ENCODE measurements around the gene ACOX3.

ACOX3 gene

DNA sequence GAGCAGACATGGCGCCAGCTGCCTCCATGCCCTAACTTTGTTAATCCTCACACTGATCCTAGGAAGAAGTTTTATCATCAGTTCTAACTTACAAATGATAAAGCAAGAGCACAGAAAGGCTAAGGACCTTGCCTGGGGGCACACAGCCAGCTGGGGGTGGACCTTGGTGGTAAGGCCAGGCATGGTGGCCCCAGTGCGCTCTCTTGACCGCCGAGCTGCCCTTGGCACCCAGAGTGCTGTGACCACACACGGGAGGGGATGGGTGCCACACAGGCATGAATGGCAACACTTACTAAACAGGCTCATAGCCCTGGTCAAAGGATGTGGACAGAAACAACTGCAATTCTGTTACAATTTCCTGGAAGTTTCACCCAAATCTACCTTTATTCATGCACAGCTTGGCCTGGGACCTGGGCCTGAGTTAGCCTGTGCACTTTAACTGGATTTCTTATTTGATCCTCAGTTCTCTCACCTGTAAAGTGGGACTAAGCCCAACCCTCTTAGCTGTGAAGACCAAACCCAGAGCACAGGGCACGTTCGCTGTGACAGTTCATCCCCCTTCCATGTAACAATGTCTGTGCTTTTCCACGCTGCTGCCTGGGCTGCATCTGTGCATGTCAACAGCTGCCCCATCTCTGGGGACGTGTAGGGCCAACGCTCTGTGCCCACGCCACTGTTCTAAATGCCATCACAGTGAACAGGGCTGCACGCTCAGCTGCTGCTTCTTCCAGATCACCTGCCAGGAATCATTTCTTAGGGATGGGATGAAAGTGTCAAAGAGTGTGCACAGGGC lies 44.8 kb downstream of the ACOX3 start:
- Histone ChIP-seq H3K27me3 (ENCODE audit: insufficient read depth, low read length) (no peaks in the 10 kb centered on the region), H3K4me2 (ENCODE audit: low read length) (no peak overlapping the region), H3K36me3 (ENCODE audit: insufficient read depth, low read length) (no peaks in the 10 kb centered on the region), H3K27ac (ENCODE audit: low read depth, low read length, poor library complexity, severe bottlenecking) (peak overlapping the region; percentile 84), H3F3A (ENCODE audit: insufficient read depth, low read length) (peaks cover 5% of the 10 kb centered on the region; the same call in 1 of the 2 replicates), H3K9me3 (ENCODE audit: low read length) (no peaks in the 10 kb centered on the region), H4K20me1 (ENCODE audit: insufficient read depth, low read length) (no peaks in the 10 kb centered on the region), H3K4me3 (ENCODE audit: low read depth, low read length, poor library complexity, severe bottlenecking) (no peak overlapping the region), H3K4me1 (ENCODE audit: insufficient read depth, low read length, severe bottlenecking) (peaks cover 79% of the 10 kb centered on the region), H3K79me2 (ENCODE audit: insufficient read depth, low read length) (no peaks in the 10 kb centered on the region), H3K9ac (ENCODE audit: low read length) (no peak overlapping the region), H2AFZ (ENCODE audit: low read length) (no peak overlapping the region), H3K9me2 (ENCODE audit: low read depth, low read length) (no peaks in the 10 kb centered on the region)
- TF ChIP-seq, protein P1, sequence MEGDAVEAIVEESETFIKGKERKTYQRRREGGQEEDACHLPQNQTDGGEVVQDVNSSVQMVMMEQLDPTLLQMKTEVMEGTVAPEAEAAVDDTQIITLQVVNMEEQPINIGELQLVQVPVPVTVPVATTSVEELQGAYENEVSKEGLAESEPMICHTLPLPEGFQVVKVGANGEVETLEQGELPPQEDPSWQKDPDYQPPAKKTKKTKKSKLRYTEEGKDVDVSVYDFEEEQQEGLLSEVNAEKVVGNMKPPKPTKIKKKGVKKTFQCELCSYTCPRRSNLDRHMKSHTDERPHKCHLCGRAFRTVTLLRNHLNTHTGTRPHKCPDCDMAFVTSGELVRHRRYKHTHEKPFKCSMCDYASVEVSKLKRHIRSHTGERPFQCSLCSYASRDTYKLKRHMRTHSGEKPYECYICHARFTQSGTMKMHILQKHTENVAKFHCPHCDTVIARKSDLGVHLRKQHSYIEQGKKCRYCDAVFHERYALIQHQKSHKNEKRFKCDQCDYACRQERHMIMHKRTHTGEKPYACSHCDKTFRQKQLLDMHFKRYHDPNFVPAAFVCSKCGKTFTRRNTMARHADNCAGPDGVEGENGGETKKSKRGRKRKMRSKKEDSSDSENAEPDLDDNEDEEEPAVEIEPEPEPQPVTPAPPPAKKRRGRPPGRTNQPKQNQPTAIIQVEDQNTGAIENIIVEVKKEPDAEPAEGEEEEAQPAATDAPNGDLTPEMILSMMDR (IDR thresholded peaks at IDR 0.05; ENCODE audit: low read length), result no peak
- no peak for TF ChIP-seq EZH2 (IDR thresholded peaks at IDR 0.05; ENCODE audit: borderline replicate concordance, low read length)

- Histone ChIP-seq H3K9me2 (ENCODE audit: low read depth, low read length) (no peaks in the 10 kb centered on the region), H3K9ac (ENCODE audit: low read length) (peak overlapping the region; percentile 46; the same call in 1 of the 2 replicates), H3F3A (ENCODE audit: insufficient read depth, low read length) (peaks cover 5% of the 10 kb centered on the region; the same call in 1 of the 2 replicates), H3K4me3 (ENCODE audit: low read depth, low read length, poor library complexity, severe bottlenecking) (no peak overlapping the region), H3K4me1 (ENCODE audit: insufficient read depth, low read length, severe bottlenecking) (peaks cover 87% of the 10 kb centered on the region), H3K4me2 (ENCODE audit: low read length) (no peak overlapping the region; the same call in 1 of the 2 replicates), H4K20me1 (ENCODE audit: insufficient read depth, low read length) (no peaks in the 10 kb centered on the region), H2AFZ (ENCODE audit: low read length) (no peak overlapping the region), H3K36me3 (ENCODE audit: insufficient read depth, low read length) (no peaks in the 10 kb centered on the region), H3K9me3 (ENCODE audit: low read length) (no peaks in the 10 kb centered on the region), H3K27ac (ENCODE audit: low read depth, low read length, poor library complexity, severe bottlenecking) (peak overlapping the region; percentile 100), H3K79me2 (ENCODE audit: insufficient read depth, low read length) (no peaks in the 10 kb centered on the region), H3K27me3 (ENCODE audit: insufficient read depth, low read length) (no peaks in the 10 kb centered on the region)
- no peak for TF ChIP-seq EZH2 (IDR thresholded peaks at IDR 0.05; ENCODE audit: borderline replicate concordance, low read length)
- TF ChIP-seq, protein P1 (IDR thresholded peaks at IDR 0.05; ENCODE audit: low read length), result no peak
Measured at GRCh38 chr4:8394806-8395205, 45.7 kb downstream of the ACOX3 start.

DNA sequence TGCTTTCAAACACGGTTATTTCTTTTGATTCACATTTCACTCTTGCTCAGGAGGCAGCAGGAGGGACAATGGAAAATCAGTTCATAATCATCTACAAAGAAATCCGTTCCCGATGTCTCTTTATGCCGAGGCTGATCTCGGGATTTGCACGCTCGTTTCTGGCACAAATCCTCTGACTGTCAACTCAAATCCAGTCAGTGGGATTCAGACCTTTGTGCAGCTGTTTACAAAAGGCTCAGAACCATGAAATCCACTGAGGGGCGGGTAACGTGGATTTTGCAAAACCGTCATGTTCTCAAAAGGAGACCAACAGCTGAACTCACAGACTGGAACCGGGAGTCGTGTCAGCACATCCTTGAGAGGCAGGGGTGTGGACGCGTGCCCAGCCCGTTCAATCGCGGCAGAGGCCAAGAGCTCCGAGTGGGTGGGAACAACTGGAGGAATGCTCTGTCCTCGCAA lies 46.4 kb downstream of the ACOX3 start:
- H3K4me1 ChIP-seq (ENCODE audit: insufficient read depth, low read length, severe bottlenecking), result peaks cover 93% of the 10 kb centered on the region
- H3K9me3 ChIP-seq (ENCODE audit: low read length), result no peaks in the 10 kb centered on the region
- TF ChIP-seq, protein P1 (IDR thresholded peaks at IDR 0.05; ENCODE audit: low read length), result no peak
- TF ChIP-seq EZH2 (IDR thresholded peaks at IDR 0.05; ENCODE audit: borderline replicate concordance, low read length), result no peak
- H3K9me2 ChIP-seq (ENCODE audit: low read depth, low read length), result no peaks in the 10 kb centered on the region
- no peaks in the 10 kb centered on the region for H3K79me2 ChIP-seq (ENCODE audit: insufficient read depth, low read length)
- no peaks in the 10 kb centered on the region for H3K36me3 ChIP-seq (ENCODE audit: insufficient read depth, low read length)
- H2AFZ ChIP-seq (ENCODE audit: low read length), result no peak overlapping the region
- H3K4me2 ChIP-seq (ENCODE audit: low read length), result peak overlapping the region; percentile 21; the same call in 1 of the 2 replicates
- peak overlapping the region; percentile 46 for H3K9ac ChIP-seq (ENCODE audit: low read length)
- H4K20me1 ChIP-seq (ENCODE audit: insufficient read depth, low read length), result no peaks in the 10 kb centered on the region
- peaks cover 5% of the 10 kb centered on the region; the same call in 1 of the 2 replicates for H3F3A ChIP-seq (ENCODE audit: insufficient read depth, low read length)
- no peak overlapping the region for H3K4me3 ChIP-seq (ENCODE audit: low read depth, low read length, poor library complexity, severe bottlenecking)
- no peaks in the 10 kb centered on the region for H3K27me3 ChIP-seq (ENCODE audit: insufficient read depth, low read length)
- peak overlapping the region; percentile 100 for H3K27ac ChIP-seq (ENCODE audit: low read depth, low read length, poor library complexity, severe bottlenecking)
